Activated CD4-positive, alpha-beta T cell treated with anti-CD3 and anti-CD28 coated beads, Interleukin-2, amount 50 U/mL, for 16 hours (primary cell): ENCODE measurements around the gene PEPD.

Experiments used
- DNase-seq: peaks from one replicate; pipeline ENCODE4 v3.0.0-alpha.2; 2020

Gene PEPD

DNA sequence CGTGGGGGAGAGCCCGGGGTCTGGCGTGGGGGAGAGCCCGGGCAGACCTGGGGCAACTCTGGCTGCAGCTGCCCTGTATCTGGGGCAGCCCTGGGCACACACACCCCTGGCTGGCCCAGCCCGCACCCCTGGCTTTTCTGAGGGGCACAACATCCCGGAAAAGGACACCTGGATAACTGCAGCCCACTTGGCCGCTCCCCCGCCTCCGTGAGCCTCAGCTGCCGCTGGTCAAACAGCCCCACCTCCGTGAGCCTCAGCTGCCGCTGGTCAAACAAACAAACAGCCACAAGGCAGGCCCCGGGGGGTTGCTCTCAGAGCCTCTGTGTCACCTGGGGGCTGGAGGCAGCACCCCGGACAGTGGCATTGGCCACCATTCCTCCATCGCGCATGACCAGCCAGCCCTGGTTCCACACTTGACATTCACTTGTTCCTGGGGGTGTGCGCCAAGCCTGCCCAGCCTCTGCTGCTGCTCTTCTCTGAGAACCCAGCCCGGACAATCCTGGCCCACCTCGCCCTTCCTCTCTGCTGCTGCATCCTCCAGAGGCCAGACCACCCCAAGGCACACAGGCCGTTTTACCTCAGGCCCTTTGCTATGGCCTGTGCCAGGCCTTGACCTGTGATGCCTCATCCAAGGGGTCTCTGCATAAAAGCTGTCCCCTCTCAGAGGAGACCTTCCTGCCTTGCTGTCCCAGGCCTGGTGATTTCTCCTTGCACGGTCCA lies 128.1 kb downstream of the PEPD start:
- no peak for DNase-seq

- DNase-seq, result no peak
Measured at GRCh38 chr19:33392341-33393285, 129.0 kb downstream of the PEPD start.

GRCh38 chr19:33391631-33392249 lies 129.9 kb downstream of the PEPD start:
- no peak for DNase-seq

- no peak for DNase-seq
Measured at GRCh38 chr19:33390908-33391630, 130.5 kb downstream of the PEPD start.

GRCh38 chr19:33390101-33390907 lies 131.3 kb downstream of the PEPD start:
- no peak for DNase-seq

DNA sequence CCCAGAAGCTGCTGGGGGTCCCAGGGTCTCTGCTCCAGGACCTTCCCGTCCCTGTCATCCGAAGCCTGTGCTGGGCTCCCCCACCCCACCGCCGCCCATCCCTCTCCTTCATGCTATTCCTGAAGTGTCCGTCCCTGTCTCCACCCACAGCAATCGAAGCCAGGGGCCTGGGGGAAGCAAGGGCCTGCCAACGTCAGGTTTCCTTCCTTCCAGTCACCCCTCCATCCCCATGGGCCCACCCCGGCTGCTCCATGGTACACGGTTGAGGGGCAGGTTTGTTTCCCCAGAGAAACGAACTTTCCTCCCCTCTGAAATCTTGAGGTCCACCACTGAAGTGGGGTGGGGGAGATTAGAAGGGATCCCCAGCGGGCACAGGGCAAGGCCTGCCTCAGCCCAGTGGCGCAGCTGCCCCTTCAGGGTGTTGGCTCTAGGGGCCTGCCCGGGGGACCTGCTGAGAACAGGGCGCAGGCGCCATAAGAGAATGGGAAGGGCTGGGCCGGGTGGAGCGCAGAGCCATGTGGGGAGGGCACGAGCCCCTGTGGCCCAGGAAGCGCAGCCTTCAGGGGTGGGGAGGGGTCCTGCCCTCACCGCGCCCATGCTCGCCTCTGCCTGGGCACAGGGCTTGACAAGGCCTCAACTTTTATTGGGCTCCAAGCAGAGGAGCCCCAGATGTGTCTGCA lies 132.0 kb downstream of the PEPD start:
- no peak for DNase-seq

DNA sequence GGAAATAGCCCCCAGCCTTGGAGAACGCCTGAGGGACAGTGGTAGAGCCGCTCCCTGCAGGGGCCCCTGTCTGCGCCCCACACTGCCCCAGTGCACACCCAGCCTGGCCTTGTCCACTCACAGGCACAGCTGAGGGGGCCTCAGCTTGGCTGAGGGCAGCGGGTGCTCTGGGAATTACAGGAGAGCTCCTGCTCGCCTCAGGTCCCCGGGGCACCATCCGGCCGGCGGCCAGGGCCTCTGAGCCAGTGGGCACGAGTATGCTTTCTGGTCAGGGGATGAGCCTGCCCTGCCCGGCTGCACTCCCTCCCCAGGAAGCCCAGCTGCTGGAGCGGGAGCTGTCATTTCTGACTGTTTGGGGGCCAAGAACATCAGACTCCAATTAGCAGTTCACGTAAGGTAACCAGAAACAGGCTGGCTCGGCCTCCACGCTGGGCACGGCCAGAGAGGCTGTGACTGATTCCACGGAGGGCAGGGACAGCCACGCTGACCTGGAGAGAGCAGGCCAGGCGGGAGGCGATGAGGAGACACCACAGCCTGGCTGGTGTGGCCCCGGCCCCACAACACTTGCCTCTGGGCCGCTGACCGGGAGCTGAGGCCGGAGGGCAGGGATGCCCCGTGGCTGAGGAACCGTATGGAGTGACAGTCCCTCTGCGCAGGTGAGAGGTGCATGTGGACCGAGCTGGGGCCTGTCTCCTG lies 132.7 kb downstream of the PEPD start:
- DNase-seq, result no peak

- no peak for DNase-seq
Measured at GRCh38 chr19:33388231-33388724, 133.3 kb downstream of the PEPD start.

GRCh38 chr19:33387351-33388230 lies 134.0 kb downstream of the PEPD start:
- DNase-seq, result no peak

- no peak for DNase-seq
Measured at GRCh38 chr19:33386361-33386858, 135.2 kb downstream of the PEPD start.

GRCh38 chr19:33385956-33386355 lies 135.6 kb downstream of the PEPD start:
- DNase-seq, result no peak

- DNase-seq, result no peak
Measured at GRCh38 chr19:33384983-33385382, 136.6 kb downstream of the PEPD start.

GRCh38 chr19:33383720-33384292 lies 137.8 kb downstream of the PEPD start:
- no peak for DNase-seq

DNA sequence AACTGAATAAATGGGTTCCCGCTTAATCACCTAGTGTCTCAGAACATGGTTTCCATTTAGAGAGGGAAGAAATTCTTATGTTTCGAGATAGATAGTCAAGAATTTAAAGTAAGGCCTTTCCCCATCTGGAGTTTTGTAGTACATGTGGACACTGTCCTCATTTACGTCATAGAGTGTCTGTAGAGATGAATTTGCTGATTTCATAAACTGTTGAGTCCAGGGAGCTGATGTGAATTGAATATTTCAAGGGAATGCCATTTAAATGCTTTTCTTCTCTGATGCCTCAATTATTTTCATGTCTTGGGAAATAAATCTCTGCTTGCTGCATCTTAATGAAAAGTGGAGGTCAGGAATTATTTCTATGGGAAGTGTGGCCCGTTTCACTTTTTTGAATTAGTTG lies 138.6 kb downstream of the PEPD start:
- no peak for DNase-seq

- DNase-seq, result no peak
Measured at GRCh38 chr19:33382006-33382405, 139.6 kb downstream of the PEPD start.

DNA sequence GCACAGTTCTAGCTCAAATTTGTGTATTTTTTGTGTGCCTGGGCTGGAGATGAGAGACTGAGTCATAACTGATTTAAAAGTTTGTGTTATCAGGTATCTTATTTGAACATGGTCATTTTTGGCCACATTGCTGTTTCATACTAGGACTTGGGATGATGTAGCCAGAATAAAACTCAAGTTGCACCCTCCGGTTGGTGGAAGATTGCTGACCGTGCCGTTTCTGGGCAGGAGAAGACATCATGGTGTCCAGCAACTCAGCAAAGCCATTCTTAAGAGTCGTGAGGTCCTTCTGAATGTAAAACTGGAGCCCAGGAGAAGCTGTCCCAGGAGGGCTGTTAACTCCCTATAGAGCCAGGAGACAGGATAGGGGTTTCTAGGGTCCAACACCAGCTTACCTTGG lies 140.5 kb downstream of the PEPD start:
- DNase-seq, result no peak

DNA sequence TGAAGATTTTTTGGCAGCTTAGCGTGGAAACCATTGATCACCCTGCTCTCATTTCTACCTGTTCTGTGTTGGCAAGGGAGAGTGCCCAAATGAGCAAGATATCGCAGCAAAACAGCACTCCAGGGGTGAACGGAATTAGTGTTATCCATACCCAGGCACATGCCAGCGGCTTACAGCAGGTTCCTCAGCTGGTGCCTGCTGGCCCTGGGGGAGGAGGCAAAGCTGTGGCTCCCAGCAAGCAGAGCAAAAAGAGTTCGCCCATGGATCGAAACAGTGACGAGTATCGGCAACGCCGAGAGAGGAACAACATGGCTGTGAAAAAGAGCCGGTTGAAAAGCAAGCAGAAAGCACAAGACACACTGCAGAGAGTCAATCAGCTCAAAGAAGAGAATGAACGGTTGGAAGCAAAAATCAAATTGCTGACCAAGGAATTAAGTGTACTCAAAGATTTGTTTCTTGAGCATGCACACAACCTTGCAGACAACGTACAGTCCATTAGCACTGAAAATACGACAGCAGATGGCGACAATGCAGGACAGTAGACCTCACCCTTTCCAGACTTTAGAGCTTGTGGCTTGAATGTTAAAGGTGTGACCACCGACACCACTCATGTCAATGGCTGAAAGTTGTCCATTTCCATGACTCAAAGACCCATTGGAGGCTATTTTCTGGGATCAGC lies 142.3 kb downstream of the PEPD start:
- DNase-seq, result no peak
